Right cardiac atrium (tissue), 5 donors: ENCODE data around the gene ARFGEF3. TPM values are rescaled to one million over a fixed set of nuclear protein-coding genes. Genes with fewer than 3 reads are reported as not detected.
"Not testable (repeated sequence)": the region's sequence is repeated elsewhere in the genome, so short reads cannot be mapped to it uniquely, and the experiment has no call there.

ENCODE experiments used
- ATAC-seq, 2 donors: fragments of 200-7000 bp; cut with Tn5 transposase; one replicate each; pipeline versions ENCODE4 v1.8.0 to v1.9.1; 2020; ENCODE audit warnings: moderate library complexity in 2 of 2, mild to moderate bottlenecking in 1 of 2
- DNase-seq, 3 donors: peaks; one replicate each; pipeline ENCODE4 v3.0.0-alpha.2; 2020
- H3K27ac ChIP-seq: one replicate; pipeline ENCODE4 v1.5.1; 2013; ENCODE audit warnings: mild to moderate bottlenecking, low read length, control low read depth, moderate library complexity
- H3K27me3 ChIP-seq: one replicate; pipeline ENCODE4 v1.6.1; 2013; ENCODE audit not compliant: control insufficient read depth, insufficient read depth
- H3K4me1 ChIP-seq: one replicate; pipeline ENCODE4 v1.6.1; 2013; ENCODE audit warnings: low read length; ENCODE audit not compliant: control insufficient read depth, insufficient read depth
- H3K4me3 ChIP-seq: one replicate; pipeline ENCODE4 v1.5.1; 2013; ENCODE audit warnings: low read length, control low read depth
- H3K9me3 ChIP-seq: one replicate; pipeline ENCODE4 v1.6.1; 2013; ENCODE audit warnings: low read length; ENCODE audit not compliant: control insufficient read depth
- WGBS: extraction: QIAGEN DNeasy Blood & Tissue Kit; methylation state at CpG from one replicate; pipeline ENCODE4 v1.1.7; 2013; 5-methylcytosine and 5-hydroxymethylcytosine counted together
- intact Hi-C, 4 donors: fragments of 100-400 bp; cut with DNase I; formaldehyde crosslinking; loops; one replicate each; pipeline versions ENCODE4 v1.11.0 to v1.14.0; 2022 to 2023
- polyA plus RNA-seq: library from polyadenylated mRNA; stranded (reverse); fragments of 200-250 nt; gene quantifications from one replicate; pipeline ENCODE4 v1.2.3, GENCODE V29; 2013
- total RNA-seq, 4 donors: library from RNA; stranded (reverse); fragmentation: NEBNext Ultra II Directional; extraction: Animal tissue kit (Norgen Biotek cat#: 25700); gene quantifications; one replicate each; pipeline ENCODE4 v1.2.1, GENCODE V29; 2021
- donor health status: healthy with polysubstance abuse.
- donor health status: DM: no; HTN: yes; CAD: no.
- donor health status: DM: no; HTN: no; CAD: no.
- donor health status: DM: no; HTN: yes; CAD: no; lungs with severe emphysema.
- donor health status: DM: yes; HTN: yes; CAD: no.

ARFGEF3 gene
- total and polyA plus RNA-seq, 5 donors, result 0.63 to 2.0 (median 1.5) TPM

GRCh38 chr6:138285800-138286199 is 124.1 kb downstream of the ARFGEF3 start:
- WGBS, result 89% methylated on average over 6 of the region's 6 CpGs
- H3K4me1 ChIP-seq, result no peaks in the 10 kb centered on the region
- no peaks in the 10 kb centered on the region for H3K27me3 ChIP-seq
- H3K4me3 ChIP-seq, result no peak overlapping the region
- H3K9me3 ChIP-seq, result no peaks in the 10 kb centered on the region
- intact Hi-C loops, result loop anchor here in 1 of 4 donors (5.0 kb wide), 1 partner anchor 168 kb away; no protein-coding TSS in a partner anchor
- DNase-seq (no peak), ATAC-seq (no peak)
- no peak overlapping the region for H3K27ac ChIP-seq

GRCh38 chr6:138286698-138287097 is 125.0 kb downstream of the ARFGEF3 start:
- WGBS, result 96% methylated on average over 17 of the region's 17 CpGs
- intact Hi-C loops, result loop anchor here in 1 of 4 donors (5.0 kb wide), 1 partner anchor 169 kb away; no protein-coding TSS in a partner anchor
- H3K4me1 ChIP-seq, result no peaks in the 10 kb centered on the region
- no peak for DNase-seq
- no peak for ATAC-seq
- no peaks in the 10 kb centered on the region for H3K9me3 ChIP-seq
- no peaks in the 10 kb centered on the region for H3K27me3 ChIP-seq
- H3K4me3 ChIP-seq, result no peak overlapping the region
- no peak overlapping the region for H3K27ac ChIP-seq

- DNase-seq (no peak), ATAC-seq (peak; percentile 34 to 48)
- no peak overlapping the region for H3K27ac ChIP-seq
- H3K27me3 ChIP-seq, result no peaks in the 10 kb centered on the region
- no peaks in the 10 kb centered on the region for H3K4me1 ChIP-seq
- H3K4me3 ChIP-seq, result no peak overlapping the region
- intact Hi-C loops, result loop anchor here in 1 of 4 donors (5.0 kb wide), 1 partner anchor 170 kb away; no protein-coding TSS in a partner anchor
- H3K9me3 ChIP-seq, result no peaks in the 10 kb centered on the region
- WGBS, result 79% methylated on average over 11 of the region's 11 CpGs
Measured at GRCh38 chr6:138287144-138287955, 125.6 kb downstream of the ARFGEF3 start.

- H3K4me1 ChIP-seq, H3K27ac ChIP-seq, H3K27me3 ChIP-seq, H3K4me3 ChIP-seq, DNase-seq, H3K9me3 ChIP-seq, ATAC-seq: not testable (repeated sequence)
- intact Hi-C loops, result loop anchor here in 1 of 4 donors (5.0 kb wide), 1 partner anchor 171 kb away; no protein-coding TSS in a partner anchor
- 91% methylated on average over 6 of the region's 6 CpGs for WGBS
Measured at GRCh38 chr6:138288428-138289085, 126.8 kb downstream of the ARFGEF3 start.

- WGBS, result 66% methylated on average over 6 of the region's 6 CpGs
- Histone ChIP-seq H3K4me3 (no peak overlapping the region), H3K27me3 (no peaks in the 10 kb centered on the region), H3K27ac (no peak overlapping the region), H3K4me1 (no peaks in the 10 kb centered on the region), H3K9me3 (no peaks in the 10 kb centered on the region)
- peak in 1 of 3 donors; percentile 36 for DNase-seq
- intact Hi-C loops, result loop anchor here in 1 of 4 donors (5.0 kb wide), 1 partner anchor 172 kb away; no protein-coding TSS in a partner anchor
- peak in 1 of 2 donors; percentile 21 for ATAC-seq
Measured at GRCh38 chr6:138289739-138290138, 128.0 kb downstream of the ARFGEF3 start.

GRCh38 chr6:138290423-138290962 is 128.8 kb downstream of the ARFGEF3 start:
- no peak for ATAC-seq

GRCh38 chr6:138291036-138291848 is 129.5 kb downstream of the ARFGEF3 start:
- H3K27ac ChIP-seq, result no peak overlapping the region
- no peaks in the 10 kb centered on the region for H3K9me3 ChIP-seq
- no peak overlapping the region for H3K4me3 ChIP-seq
- intact Hi-C loops, result no loop called here
- DNase-seq (no peak), ATAC-seq (no peak)
- H3K27me3 ChIP-seq, result no peaks in the 10 kb centered on the region
- no peaks in the 10 kb centered on the region for H3K4me1 ChIP-seq
- whole genome bisulfite sequencing, result 76% methylated on average over 21 of the region's 21 CpGs

More at GRCh38 chr6:138290423-138290962, 128.8 kb downstream of the ARFGEF3 start:
- Histone ChIP-seq H3K27ac (no peak overlapping the region), H3K9me3 (no peaks in the 10 kb centered on the region), H3K4me1 (no peaks in the 10 kb centered on the region), H3K4me3 (no peak overlapping the region), H3K27me3 (no peaks in the 10 kb centered on the region)
- no peak for DNase-seq
- WGBS, result 77% methylated on average over 5 of the region's 5 CpGs
- intact Hi-C loops, result no loop called here

GRCh38 chr6:138291849-138292181 is 130.1 kb downstream of the ARFGEF3 start:
- intact Hi-C loops, result no loop called here
- Histone ChIP-seq H3K4me3 (no peak overlapping the region), H3K4me1 (no peaks in the 10 kb centered on the region), H3K9me3 (no peaks in the 10 kb centered on the region), H3K27ac (no peak overlapping the region), H3K27me3 (no peaks in the 10 kb centered on the region)
- ATAC-seq, result no peak
- 89% methylated on average over 28 of the region's 28 CpGs for WGBS
- peak in 1 of 3 donors; percentile 50 for DNase-seq

GRCh38 chr6:138292482-138292881 is 130.7 kb downstream of the ARFGEF3 start:
- Histone ChIP-seq H3K9me3 (no peaks in the 10 kb centered on the region), H3K4me3 (no peak overlapping the region), H3K4me1 (no peaks in the 10 kb centered on the region), H3K27ac (no peak overlapping the region), H3K27me3 (no peaks in the 10 kb centered on the region)
- WGBS, result 85% methylated on average over 6 of the region's 6 CpGs
- no peak for DNase-seq
- ATAC-seq, result no peak
- intact Hi-C loops, result no loop called here

- H3K27me3 ChIP-seq, result no peaks in the 10 kb centered on the region
- no peaks in the 10 kb centered on the region for H3K9me3 ChIP-seq
- ATAC-seq (peak in 1 of 2 donors; percentile 20), DNase-seq (no peak)
- 80% methylated on average over 7 of the region's 7 CpGs for WGBS
- H3K4me3 ChIP-seq, result no peak overlapping the region
- no peaks in the 10 kb centered on the region for H3K4me1 ChIP-seq
- no peak overlapping the region for H3K27ac ChIP-seq
- intact Hi-C loops, result no loop called here
Measured at GRCh38 chr6:138293428-138294395, 132.0 kb downstream of the ARFGEF3 start.
